SK-N-SH treated with all-trans-retinoic acid at 6 μM for 48 hours (cell line): Measurements from ENCODE around the gene PTPN13.

Source experiments
- ATAC-seq: fragments of 200-7000 bp; cut with Tn5 transposase; 3 replicates; pipeline ENCODE4 v1.9.1; 2020; ENCODE audit warnings: mild to moderate bottlenecking, moderate library complexity
- ARNTL ChIP-seq: fragments of 450-650 bp; formaldehyde crosslinking; IDR thresholded peaks from 2 replicates; pipeline ENCODE4 v1.5.0; 2020; ENCODE audit warnings: low read depth, mild to moderate bottlenecking, moderate library complexity, borderline replicate concordance
- BACH2 ChIP-seq: fragments of 250-450 bp; sonication (Bioruptor Pico); IDR thresholded peaks from 2 replicates; pipeline ENCODE4 v1.9.0; 2021; ENCODE audit warnings: mild to moderate bottlenecking, borderline replicate concordance
- CSDC2 ChIP-seq: fragments of 250-450 bp; sonication (Bioruptor Pico); IDR thresholded peaks from 2 replicates; pipeline ENCODE4 v1.5.0; 2020; ENCODE audit warnings: mild to moderate bottlenecking, moderate library complexity
- ESRRG ChIP-seq: fragments of 250-450 bp; sonication (Bioruptor Pico); IDR thresholded peaks from 2 replicates; pipeline ENCODE4 v1.6.1; 2021; ENCODE audit warnings: mild to moderate bottlenecking
- GLIS3 ChIP-seq: fragments of 250-450 bp; sonication (Bioruptor Pico); IDR thresholded peaks from 2 replicates; pipeline ENCODE4 v1.5.0; 2020; ENCODE audit warnings: mild to moderate bottlenecking, moderate library complexity
- ISL1 ChIP-seq: fragments of 250-450 bp; sonication (Bioruptor Pico); IDR thresholded peaks from 2 replicates; pipeline ENCODE4 v2.1.2; 2022; ENCODE audit warnings: mild to moderate bottlenecking, moderate library complexity
- OSR1 ChIP-seq: fragments of 250-450 bp; sonication (Bioruptor Pico); IDR thresholded peaks from 2 replicates; pipeline ENCODE4 v1.8.0; 2022; ENCODE audit warnings: moderate library complexity, mild to moderate bottlenecking, inconsistent platforms
- PPARA ChIP-seq: fragments of 250-450 bp; sonication (Bioruptor Pico); IDR thresholded peaks from 2 replicates; pipeline ENCODE4 v1.5.0; 2020; ENCODE audit warnings: mild to moderate bottlenecking, borderline replicate concordance
- RARB ChIP-seq: fragments of 250-450 bp; sonication (Bioruptor Pico); IDR thresholded peaks from 2 replicates; pipeline ENCODE4 v1.8.0; 2021; ENCODE audit warnings: mild to moderate bottlenecking, moderate library complexity
- SNAI2 ChIP-seq: fragments of 250-450 bp; sonication (Bioruptor Pico); IDR thresholded peaks from 2 replicates; pipeline ENCODE4 v1.5.0; 2020; ENCODE audit warnings: mild to moderate bottlenecking, moderate library complexity
- TCF4 ChIP-seq: fragments of 250-450 bp; sonication (Bioruptor Pico); IDR thresholded peaks from 2 replicates; pipeline ENCODE4 v1.8.0; 2021; ENCODE audit warnings: mild to moderate bottlenecking, moderate library complexity, borderline replicate concordance
- TOX ChIP-seq: fragments of 250-450 bp; sonication (Bioruptor Pico); IDR thresholded peaks from 2 replicates; pipeline ENCODE4 v1.8.0; 2021; ENCODE audit warnings: mild to moderate bottlenecking, moderate library complexity, borderline replicate concordance
- ZC3H10 ChIP-seq: fragments of 250-450 bp; sonication (Bioruptor Pico); IDR thresholded peaks from 2 replicates; pipeline ENCODE4 v1.5.1; 2021; ENCODE audit warnings: mild to moderate bottlenecking, moderate library complexity
- ZFP3 ChIP-seq: fragments of 250-450 bp; sonication (Bioruptor Pico); IDR thresholded peaks from 2 replicates; pipeline ENCODE4 v1.5.0; 2020; ENCODE audit warnings: mild to moderate bottlenecking, moderate library complexity
- ZFP30 ChIP-seq: fragments of 450-650 bp; formaldehyde crosslinking; IDR thresholded peaks from 2 replicates; pipeline ENCODE4 v1.5.0; 2022; ENCODE audit warnings: mild to moderate bottlenecking, moderate library complexity
- ZNF565 ChIP-seq: fragments of 450-650 bp; formaldehyde crosslinking; conservative IDR thresholded peaks from 2 replicates; pipeline ENCODE4 v1.5.0; 2020; ENCODE audit warnings: low read depth, mild to moderate bottlenecking, moderate library complexity
- ZNF70 ChIP-seq: fragments of 450-650 bp; formaldehyde crosslinking; IDR thresholded peaks from 2 replicates; pipeline ENCODE4 v1.5.0; 2020; ENCODE audit warnings: mild to moderate bottlenecking, moderate library complexity
- ZNF8 ChIP-seq: fragments of 450-650 bp; formaldehyde crosslinking; IDR thresholded peaks from 2 replicates; pipeline ENCODE4 v1.5.0; 2020; ENCODE audit warnings: mild to moderate bottlenecking, moderate library complexity
- TF ChIP-seq, protein P1 (sequence below): fragments of 250-450 bp; sonication (Bioruptor Pico); IDR thresholded peaks from 2 replicates; pipeline ENCODE4 v1.5.1; 2021; ENCODE audit warnings: mild to moderate bottlenecking, moderate library complexity
- TF ChIP-seq, protein P2 (sequence below): fragments of 250-450 bp; sonication (Bioruptor Pico); IDR thresholded peaks from 2 replicates; pipeline ENCODE4 v1.5.1; 2020; ENCODE audit warnings: low read depth, mild to moderate bottlenecking, moderate library complexity
- TF ChIP-seq, protein P3 (sequence below): fragments of 250-450 bp; sonication (Bioruptor Pico); IDR thresholded peaks from 2 replicates; pipeline ENCODE4 v1.5.0; 2020; ENCODE audit warnings: mild to moderate bottlenecking, moderate library complexity
- TF ChIP-seq, protein P4 (sequence below): fragments of 250-450 bp; sonication (Bioruptor Pico); IDR thresholded peaks from 2 replicates; pipeline ENCODE4 v1.8.0; 2021; ENCODE audit warnings: low read depth, mild to moderate bottlenecking, moderate library complexity, borderline replicate concordance

The PTPN13 gene

DNA sequence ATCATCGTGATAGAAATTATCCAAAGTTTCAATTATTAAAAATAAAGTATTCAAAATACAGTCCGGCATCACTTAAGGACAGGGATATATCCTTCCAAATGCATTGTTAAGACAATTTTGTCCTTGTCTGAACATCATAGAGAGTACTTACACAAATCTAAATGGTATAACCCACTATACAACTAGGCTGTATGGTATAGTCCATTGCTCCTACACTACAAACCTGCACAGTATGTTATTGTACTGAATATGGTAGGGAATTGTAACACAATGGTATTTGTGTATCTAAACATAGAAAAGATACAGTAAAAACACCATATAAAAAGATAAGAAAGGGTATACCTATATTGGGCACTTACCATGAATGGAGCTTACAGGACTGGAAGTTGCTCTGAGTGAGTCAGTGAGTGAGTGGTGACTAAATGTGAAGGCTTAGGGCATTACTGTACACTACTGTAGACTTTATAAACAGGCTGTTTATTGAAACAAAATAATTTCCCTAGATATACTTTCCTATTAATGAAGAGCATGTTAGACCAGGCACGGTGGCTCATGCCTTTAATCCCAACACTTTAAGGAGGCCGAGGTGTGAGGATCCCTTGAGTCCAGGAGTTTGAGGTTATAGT is 44.8 kb upstream of the PTPN13 start:
- no peak for TF ChIP-seq RARB (CRISPR knock-in tag)
- no peak for TF ChIP-seq ZNF565 (CRISPR knock-in tag)
- no peak for TF ChIP-seq GLIS3 (CRISPR knock-in tag)
- TF ChIP-seq, protein P1, sequence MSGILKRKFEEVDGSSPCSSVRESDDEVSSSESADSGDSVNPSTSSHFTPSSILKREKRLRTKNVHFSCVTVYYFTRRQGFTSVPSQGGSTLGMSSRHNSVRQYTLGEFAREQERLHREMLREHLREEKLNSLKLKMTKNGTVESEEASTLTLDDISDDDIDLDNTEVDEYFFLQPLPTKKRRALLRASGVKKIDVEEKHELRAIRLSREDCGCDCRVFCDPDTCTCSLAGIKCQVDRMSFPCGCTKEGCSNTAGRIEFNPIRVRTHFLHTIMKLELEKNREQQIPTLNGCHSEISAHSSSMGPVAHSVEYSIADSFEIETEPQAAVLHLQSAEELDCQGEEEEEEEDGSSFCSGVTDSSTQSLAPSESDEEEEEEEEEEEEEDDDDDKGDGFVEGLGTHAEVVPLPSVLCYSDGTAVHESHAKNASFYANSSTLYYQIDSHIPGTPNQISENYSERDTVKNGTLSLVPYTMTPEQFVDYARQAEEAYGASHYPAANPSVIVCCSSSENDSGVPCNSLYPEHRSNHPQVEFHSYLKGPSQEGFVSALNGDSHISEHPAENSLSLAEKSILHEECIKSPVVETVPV (CRISPR knock-in tag) = no peak
- TF ChIP-seq, protein P2, sequence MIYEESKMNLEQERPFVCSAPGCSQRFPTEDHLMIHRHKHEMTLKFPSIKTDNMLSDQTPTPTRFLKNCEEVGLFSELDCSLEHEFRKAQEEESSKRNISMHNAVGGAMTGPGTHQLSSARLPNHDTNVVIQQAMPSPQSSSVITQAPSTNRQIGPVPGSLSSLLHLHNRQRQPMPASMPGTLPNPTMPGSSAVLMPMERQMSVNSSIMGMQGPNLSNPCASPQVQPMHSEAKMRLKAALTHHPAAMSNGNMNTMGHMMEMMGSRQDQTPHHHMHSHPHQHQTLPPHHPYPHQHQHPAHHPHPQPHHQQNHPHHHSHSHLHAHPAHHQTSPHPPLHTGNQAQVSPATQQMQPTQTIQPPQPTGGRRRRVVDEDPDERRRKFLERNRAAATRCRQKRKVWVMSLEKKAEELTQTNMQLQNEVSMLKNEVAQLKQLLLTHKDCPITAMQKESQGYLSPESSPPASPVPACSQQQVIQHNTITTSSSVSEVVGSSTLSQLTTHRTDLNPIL = no peak
- TF ChIP-seq OSR1 = no peak
- no peak for TF ChIP-seq ZC3H10 (CRISPR knock-in tag)
- TF ChIP-seq ESRRG (CRISPR knock-in tag) = no peak
- no peak for TF ChIP-seq PPARA (CRISPR knock-in tag)
- TF ChIP-seq ZFP3 (CRISPR knock-in tag) = no peak
- TF ChIP-seq ZNF70 (CRISPR knock-in tag) = no peak
- TF ChIP-seq, protein P3, sequence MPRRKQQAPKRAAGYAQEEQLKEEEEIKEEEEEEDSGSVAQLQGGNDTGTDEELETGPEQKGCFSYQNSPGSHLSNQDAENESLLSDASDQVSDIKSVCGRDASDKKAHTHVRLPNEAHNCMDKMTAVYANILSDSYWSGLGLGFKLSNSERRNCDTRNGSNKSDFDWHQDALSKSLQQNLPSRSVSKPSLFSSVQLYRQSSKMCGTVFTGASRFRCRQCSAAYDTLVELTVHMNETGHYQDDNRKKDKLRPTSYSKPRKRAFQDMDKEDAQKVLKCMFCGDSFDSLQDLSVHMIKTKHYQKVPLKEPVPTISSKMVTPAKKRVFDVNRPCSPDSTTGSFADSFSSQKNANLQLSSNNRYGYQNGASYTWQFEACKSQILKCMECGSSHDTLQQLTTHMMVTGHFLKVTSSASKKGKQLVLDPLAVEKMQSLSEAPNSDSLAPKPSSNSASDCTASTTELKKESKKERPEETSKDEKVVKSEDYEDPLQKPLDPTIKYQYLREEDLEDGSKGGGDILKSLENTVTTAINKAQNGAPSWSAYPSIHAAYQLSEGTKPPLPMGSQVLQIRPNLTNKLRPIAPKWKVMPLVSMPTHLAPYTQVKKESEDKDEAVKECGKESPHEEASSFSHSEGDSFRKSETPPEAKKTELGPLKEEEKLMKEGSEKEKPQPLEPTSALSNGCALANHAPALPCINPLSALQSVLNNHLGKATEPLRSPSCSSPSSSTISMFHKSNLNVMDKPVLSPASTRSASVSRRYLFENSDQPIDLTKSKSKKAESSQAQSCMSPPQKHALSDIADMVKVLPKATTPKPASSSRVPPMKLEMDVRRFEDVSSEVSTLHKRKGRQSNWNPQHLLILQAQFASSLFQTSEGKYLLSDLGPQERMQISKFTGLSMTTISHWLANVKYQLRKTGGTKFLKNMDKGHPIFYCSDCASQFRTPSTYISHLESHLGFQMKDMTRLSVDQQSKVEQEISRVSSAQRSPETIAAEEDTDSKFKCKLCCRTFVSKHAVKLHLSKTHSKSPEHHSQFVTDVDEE (CRISPR knock-in tag) = no peak
- TF ChIP-seq CSDC2 = no peak
- TF ChIP-seq TCF4 = no peak
- TF ChIP-seq TOX = no peak
- ATAC-seq = no peak

DNA sequence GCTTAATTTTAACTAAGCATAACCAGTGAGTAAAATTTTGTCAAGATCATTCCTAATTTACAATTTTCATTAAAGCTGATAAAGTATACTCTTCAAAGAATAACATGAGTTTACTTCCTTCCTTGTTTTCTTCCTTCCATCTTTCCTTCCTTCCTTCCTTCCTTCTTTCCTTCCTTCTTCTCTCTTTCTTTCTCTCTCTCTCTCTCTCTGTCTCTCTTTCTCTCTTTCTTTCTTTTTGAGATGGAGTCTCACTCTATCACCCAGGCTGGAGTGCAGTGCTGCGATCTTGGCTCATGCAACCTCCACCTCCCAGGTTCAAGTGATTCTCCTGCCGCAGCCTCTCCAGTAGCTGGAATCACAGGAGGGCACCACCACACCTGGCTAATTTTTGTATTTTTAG is 42.7 kb upstream of the PTPN13 start:
- ATAC-seq = no peak
- TF ChIP-seq GLIS3 (CRISPR knock-in tag) (no peak), PPARA (CRISPR knock-in tag) (no peak), ZNF70 (CRISPR knock-in tag) (no peak), ARNTL (CRISPR knock-in tag) (no peak), ZFP30 (CRISPR knock-in tag) (no peak), SNAI2 (no peak), RARB (CRISPR knock-in tag) (no peak), ZNF8 (CRISPR knock-in tag) (no peak), ZNF565 (CRISPR knock-in tag) (no peak), TOX (no peak), ESRRG (CRISPR knock-in tag) (no peak), OSR1 (no peak), ZC3H10 (CRISPR knock-in tag) (no peak), ZFP3 (CRISPR knock-in tag) (no peak), BACH2 (CRISPR knock-in tag) (no peak), ISL1 (no peak), TCF4 (no peak)
- TF ChIP-seq, protein P1 (CRISPR knock-in tag) = no peak
- TF ChIP-seq, protein P2 = no peak
- TF ChIP-seq, protein P4, sequence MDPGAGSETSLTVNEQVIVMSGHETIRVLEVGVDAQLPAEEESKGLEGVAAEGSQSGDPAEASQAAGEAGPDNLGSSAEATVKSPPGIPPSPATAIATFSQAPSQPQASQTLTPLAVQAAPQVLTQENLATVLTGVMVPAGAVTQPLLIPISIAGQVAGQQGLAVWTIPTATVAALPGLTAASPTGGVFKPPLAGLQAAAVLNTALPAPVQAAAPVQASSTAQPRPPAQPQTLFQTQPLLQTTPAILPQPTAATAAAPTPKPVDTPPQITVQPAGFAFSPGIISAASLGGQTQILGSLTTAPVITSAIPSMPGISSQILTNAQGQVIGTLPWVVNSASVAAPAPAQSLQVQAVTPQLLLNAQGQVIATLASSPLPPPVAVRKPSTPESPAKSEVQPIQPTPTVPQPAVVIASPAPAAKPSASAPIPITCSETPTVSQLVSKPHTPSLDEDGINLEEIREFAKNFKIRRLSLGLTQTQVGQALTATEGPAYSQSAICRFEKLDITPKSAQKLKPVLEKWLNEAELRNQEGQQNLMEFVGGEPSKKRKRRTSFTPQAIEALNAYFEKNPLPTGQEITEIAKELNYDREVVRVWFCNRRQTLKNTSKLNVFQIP (CRISPR knock-in tag) = no peak
